HepG2 (cell line): ENCODE results near the gene GPT2. TPM values are rescaled to one million over a fixed set of nuclear protein-coding genes. Genes with fewer than 3 reads are reported as not detected.
A peak's percentile ranks its signal among the peaks of the same experiment; 100 is the strongest.

ENCODE experiments used
- ARNT2 ChIP-seq: sonication (generic); formaldehyde crosslinking; IDR thresholded peaks from 2 replicates; pipeline ENCODE4 v1.8.0; 2022; ENCODE audit warnings: mild to moderate bottlenecking, low read depth, missing genetic modification reagents, moderate library complexity
- GFI1 ChIP-seq: sonication (generic); formaldehyde crosslinking; IDR thresholded peaks from 2 replicates; pipeline ENCODE4 v1.5.0; 2020; ENCODE audit warnings: missing genetic modification reagents, mild to moderate bottlenecking, borderline replicate concordance
- KLF13 ChIP-seq: sonication (generic); formaldehyde crosslinking; IDR thresholded peaks from 2 replicates; pipeline ENCODE4 v1.4.0; 2020; ENCODE audit warnings: mild to moderate bottlenecking, missing genetic modification reagents
- MAFF ChIP-seq: IDR thresholded peaks from 2 replicates; pipeline ENCODE4 v1.6.1; 2011; ENCODE audit warnings: low read depth, low read length, improper control_type of control experiment
- SAFB2 ChIP-seq: sonication (generic); formaldehyde crosslinking; IDR thresholded peaks from 2 replicates; pipeline ENCODE4 v1.5.1; 2020; ENCODE audit warnings: missing genetic modification reagents, low read depth, mild to moderate bottlenecking, borderline replicate concordance
- SNAI1 ChIP-seq: sonication (generic); formaldehyde crosslinking; IDR thresholded peaks from 2 replicates; pipeline ENCODE4 v1.5.0; 2020; ENCODE audit warnings: mild to moderate bottlenecking, missing genetic modification reagents, borderline replicate concordance
- SRSF4 ChIP-seq: fragments of 200-400 bp; formaldehyde crosslinking; IDR thresholded peaks from one replicate; pipeline ENCODE4 v1.6.1; 2018; ENCODE audit warnings: mild to moderate bottlenecking, low read depth, low read length, moderate library complexity; ENCODE audit not compliant: poor library complexity, severe bottlenecking
- TOPORS ChIP-seq: sonication (generic); formaldehyde crosslinking; IDR thresholded peaks from 2 replicates; pipeline ENCODE4 v1.8.0; 2023; ENCODE audit warnings: mild to moderate bottlenecking, missing genetic modification reagents
- ZKSCAN8 ChIP-seq: IDR thresholded peaks from 2 replicates; pipeline ENCODE4 v1.6.1; 2016; ENCODE audit warnings: borderline replicate concordance, missing genetic modification reagents, missing compliant biosample characterization
- ZNF572 ChIP-seq: sonication (generic); formaldehyde crosslinking; IDR thresholded peaks from 2 replicates; pipeline ENCODE4 v1.5.1; 2020; ENCODE audit warnings: mild to moderate bottlenecking, missing genetic modification reagents
- ZNF75D ChIP-seq: sonication (generic); formaldehyde crosslinking; IDR thresholded peaks from 2 replicates; pipeline ENCODE4 v1.8.1; 2023; ENCODE audit warnings: missing genetic modification reagents, mild to moderate bottlenecking, borderline replicate concordance
- ZNF788 ChIP-seq: sonication (generic); formaldehyde crosslinking; IDR thresholded peaks from 2 replicates; pipeline ENCODE4 v1.5.0; 2020; ENCODE audit warnings: mild to moderate bottlenecking, missing genetic modification reagents, borderline replicate concordance
- polyA plus RNA-seq, 8 experiments: library from polyadenylated mRNA; depleted of rRNA in 3 of 8; stranded (reverse) in 7 of 8; unstranded in 1 of 8; fragments of >200 nt; fragmentation: Illumina TruSeq in 4 of 8; extraction: Trizol in 4 of 8; gene quantifications; 2 replicates each; pipeline versions ENCODE4 v1.2.1 to v1.2.3, GENCODE V29; 2011 to 2016; ENCODE audit warnings: low read depth in 4 of 8, missing spikeins in 1 of 8, mixed read lengths in 1 of 8; ENCODE audit not compliant: insufficient read depth in 1 of 8
- total RNA-seq, 5 experiments: library from RNA; depleted of rRNA; stranded (reverse); fragments of >200 nt; fragmentation: Illumina TruSeq; extraction: Trizol; gene quantifications; 2 replicates each; pipeline ENCODE4 v1.2.3, GENCODE V29; 2016; ENCODE audit warnings: low read depth in 1 of 5
- TF ChIP-seq, protein P1 (sequence below): sonication (generic); formaldehyde crosslinking; IDR thresholded peaks from 2 replicates; pipeline ENCODE4 v1.4.0; 2020; ENCODE audit warnings: missing genetic modification reagents
- TF ChIP-seq, protein P2 (sequence below): sonication (generic); formaldehyde crosslinking; IDR thresholded peaks from 2 replicates; pipeline ENCODE4 v1.4.0; 2020; ENCODE audit warnings: missing genetic modification reagents
- TF ChIP-seq, protein P3 (sequence below): sonication (generic); formaldehyde crosslinking; IDR thresholded peaks from 2 replicates; pipeline ENCODE4 v1.8.1; 2023; ENCODE audit warnings: mild to moderate bottlenecking, moderate library complexity, missing genetic modification reagents
- TF ChIP-seq, protein P4 (sequence below): sonication (generic); formaldehyde crosslinking; IDR thresholded peaks from 2 replicates; pipeline ENCODE4 v1.4.0; 2020; ENCODE audit warnings: missing genetic modification reagents
- TF ChIP-seq, protein P5 (sequence below): sonication (generic); formaldehyde crosslinking; IDR thresholded peaks from 2 replicates; pipeline ENCODE4 v1.5.1; 2020; ENCODE audit warnings: mild to moderate bottlenecking, missing genetic modification reagents, borderline replicate concordance

GPT2 gene
- total and polyA plus RNA-seq, 2 of the 13 experiments (the other 11 are each of a cell fraction or from before 2014, with no cell fraction given), result 138 to 267 TPM

DNA sequence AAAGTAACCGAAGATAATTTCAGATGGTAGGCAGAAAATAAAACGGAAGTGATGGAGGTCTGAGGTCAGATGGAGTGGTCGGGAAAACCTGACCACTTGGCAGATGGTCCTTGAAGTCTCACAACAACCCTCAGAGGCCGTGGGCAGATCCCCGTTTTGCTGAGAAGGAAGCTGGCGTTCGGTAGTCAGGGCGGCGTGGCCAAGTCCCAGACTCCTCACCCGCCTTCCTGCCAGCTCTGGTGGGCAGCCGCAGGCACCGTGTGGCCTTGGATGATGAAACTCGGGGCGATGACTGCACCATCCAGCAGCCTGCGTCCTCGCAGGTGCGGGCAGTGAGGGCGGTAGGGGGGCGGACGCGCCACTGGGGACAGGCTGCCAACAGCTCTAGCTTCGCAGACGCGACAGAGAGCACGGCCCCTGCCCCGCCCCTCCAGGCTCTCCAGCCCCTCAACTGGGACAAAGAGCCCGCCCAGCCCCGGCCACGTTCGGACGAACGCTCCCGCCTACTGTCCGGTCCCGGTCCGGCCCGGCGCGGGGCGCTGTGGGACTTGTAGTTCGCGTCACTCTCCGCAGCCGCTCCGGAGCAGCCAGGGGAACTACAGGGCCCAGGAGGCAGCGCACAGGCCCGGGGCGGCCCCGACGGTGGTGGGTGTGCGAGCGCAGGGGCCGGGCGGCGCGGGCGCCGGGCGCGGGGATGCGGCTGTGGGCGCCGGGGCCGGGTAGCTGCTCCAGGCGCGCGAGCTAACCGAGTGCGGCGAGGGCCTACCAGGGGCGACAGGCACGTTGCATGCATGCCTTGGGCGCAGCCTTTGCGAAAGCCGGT, at the start of gene GPT2 (continued):
- TF ChIP-seq ZKSCAN8, result peak; percentile 88
- TF ChIP-seq MAFF, result no peak
- peak; percentile 19; the same call in 1 of the 2 replicates for TF ChIP-seq TOPORS (CRISPR knock-in tag)
- 0 out of 2 replicates have a peak, but pooled peaks have one; percentile 38 for TF ChIP-seq KLF13 (CRISPR knock-in tag)
- peak; percentile 61; the same call in 1 of the 2 replicates for TF ChIP-seq GFI1 (CRISPR knock-in tag)
- TF ChIP-seq ZNF788 (CRISPR knock-in tag), result peak; percentile 93; the same call in 1 of the 2 replicates
- TF ChIP-seq, protein P1, sequence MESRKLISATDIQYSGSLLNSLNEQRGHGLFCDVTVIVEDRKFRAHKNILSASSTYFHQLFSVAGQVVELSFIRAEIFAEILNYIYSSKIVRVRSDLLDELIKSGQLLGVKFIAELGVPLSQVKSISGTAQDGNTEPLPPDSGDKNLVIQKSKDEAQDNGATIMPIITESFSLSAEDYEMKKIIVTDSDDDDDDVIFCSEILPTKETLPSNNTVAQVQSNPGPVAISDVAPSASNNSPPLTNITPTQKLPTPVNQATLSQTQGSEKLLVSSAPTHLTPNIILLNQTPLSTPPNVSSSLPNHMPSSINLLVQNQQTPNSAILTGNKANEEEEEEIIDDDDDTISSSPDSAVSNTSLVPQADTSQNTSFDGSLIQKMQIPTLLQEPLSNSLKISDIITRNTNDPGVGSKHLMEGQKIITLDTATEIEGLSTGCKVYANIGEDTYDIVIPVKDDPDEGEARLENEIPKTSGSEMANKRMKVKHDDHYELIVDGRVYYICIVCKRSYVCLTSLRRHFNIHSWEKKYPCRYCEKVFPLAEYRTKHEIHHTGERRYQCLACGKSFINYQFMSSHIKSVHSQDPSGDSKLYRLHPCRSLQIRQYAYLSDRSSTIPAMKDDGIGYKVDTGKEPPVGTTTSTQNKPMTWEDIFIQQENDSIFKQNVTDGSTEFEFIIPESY, result peak; percentile 66; the same call in 1 of the 2 replicates
- TF ChIP-seq SAFB2 (CRISPR knock-in tag), result peak; percentile 27; the same call in 1 of the 2 replicates
- TF ChIP-seq, protein P2, sequence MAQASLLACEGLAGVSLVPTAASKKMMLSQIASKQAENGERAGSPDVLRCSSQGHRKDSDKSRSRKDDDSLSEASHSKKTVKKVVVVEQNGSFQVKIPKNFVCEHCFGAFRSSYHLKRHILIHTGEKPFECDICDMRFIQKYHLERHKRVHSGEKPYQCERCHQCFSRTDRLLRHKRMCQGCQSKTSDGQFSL, result no peak
- no peak for TF ChIP-seq SRSF4
- TF ChIP-seq, protein P3, sequence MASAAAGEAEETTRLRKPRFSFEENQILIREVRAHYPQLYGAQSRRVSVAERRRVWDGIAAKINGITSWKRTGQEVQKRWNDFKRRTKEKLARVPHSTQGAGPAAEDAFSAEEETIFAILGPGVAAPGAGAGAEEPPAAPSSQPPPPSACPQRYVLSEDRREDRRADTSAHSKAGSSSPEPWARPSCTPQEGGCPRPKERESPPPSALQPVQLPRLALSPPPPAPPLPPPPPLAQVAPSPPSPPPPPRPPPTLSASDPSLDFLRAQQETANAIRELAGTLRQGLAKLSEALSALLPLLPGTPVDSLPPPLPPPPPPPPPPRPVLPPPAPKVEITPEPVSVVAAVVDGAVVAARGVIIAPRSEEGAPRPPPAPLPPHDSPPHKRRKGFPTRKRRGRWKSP (CRISPR knock-in tag), result peak; percentile 80; the same call in 1 of the 2 replicates
- TF ChIP-seq ZNF572 (CRISPR knock-in tag), result no peak
- TF ChIP-seq SNAI1 (CRISPR knock-in tag), result 0 out of 2 replicates have a peak, but pooled peaks have one; percentile 13
- peak; percentile 86 for TF ChIP-seq ARNT2 (CRISPR knock-in tag)
- TF ChIP-seq, protein P4, sequence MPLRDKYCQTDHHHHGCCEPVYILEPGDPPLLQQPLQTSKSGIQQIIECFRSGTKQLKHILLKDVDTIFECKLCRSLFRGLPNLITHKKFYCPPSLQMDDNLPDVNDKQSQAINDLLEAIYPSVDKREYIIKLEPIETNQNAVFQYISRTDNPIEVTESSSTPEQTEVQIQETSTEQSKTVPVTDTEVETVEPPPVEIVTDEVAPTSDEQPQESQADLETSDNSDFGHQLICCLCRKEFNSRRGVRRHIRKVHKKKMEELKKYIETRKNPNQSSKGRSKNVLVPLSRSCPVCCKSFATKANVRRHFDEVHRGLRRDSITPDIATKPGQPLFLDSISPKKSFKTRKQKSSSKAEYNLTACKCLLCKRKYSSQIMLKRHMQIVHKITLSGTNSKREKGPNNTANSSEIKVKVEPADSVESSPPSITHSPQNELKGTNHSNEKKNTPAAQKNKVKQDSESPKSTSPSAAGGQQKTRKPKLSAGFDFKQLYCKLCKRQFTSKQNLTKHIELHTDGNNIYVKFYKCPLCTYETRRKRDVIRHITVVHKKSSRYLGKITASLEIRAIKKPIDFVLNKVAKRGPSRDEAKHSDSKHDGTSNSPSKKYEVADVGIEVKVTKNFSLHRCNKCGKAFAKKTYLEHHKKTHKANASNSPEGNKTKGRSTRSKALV (CRISPR knock-in tag), result peak; percentile 78
- TF ChIP-seq ZNF75D, result peak; percentile 83; the same call in 1 of the 2 replicates
- TF ChIP-seq, protein P5, sequence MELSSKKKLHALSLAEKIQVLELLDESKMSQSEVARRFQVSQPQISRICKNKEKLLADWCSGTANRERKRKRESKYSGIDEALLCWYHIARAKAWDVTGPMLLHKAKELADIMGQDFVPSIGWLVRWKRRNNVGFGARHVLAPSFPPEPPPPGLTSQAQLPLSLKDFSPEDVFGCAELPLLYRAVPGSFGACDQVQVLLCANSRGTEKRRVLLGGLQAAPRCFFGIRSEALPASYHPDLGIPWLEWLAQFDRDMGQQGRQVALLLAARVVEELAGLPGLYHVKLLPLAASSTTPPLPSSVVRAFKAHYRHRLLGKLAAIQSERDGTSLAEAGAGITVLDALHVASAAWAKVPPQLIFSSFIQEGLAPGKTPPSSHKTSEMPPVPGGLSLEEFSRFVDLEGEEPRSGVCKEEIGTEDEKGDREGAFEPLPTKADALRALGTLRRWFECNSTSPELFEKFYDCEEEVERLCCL (CRISPR knock-in tag), result peak; percentile 27; the same call in 1 of the 2 replicates
